ENCODE results near the gene ARHGAP20.

Gene ARHGAP20

GRCh38 chr11:110757066-110757465, 44.8 kb upstream of the ARHGAP20 start:
- DNase-seq = no peak
- no peak overlapping the region for H3K27ac Mint-ChIP-seq
- H3K4me1 Mint-ChIP-seq = no peaks in the 10 kb centered on the region
- H3K4me3 Mint-ChIP-seq = no peak overlapping the region
- H3K27me3 Mint-ChIP-seq (ENCODE audit: low read depth, poor library complexity) = no peaks in the 10 kb centered on the region
- peaks cover 20% of the 10 kb centered on the region for H3K9me3 Mint-ChIP-seq
- peaks cover 5% of the 10 kb centered on the region for H3K36me3 Mint-ChIP-seq (ENCODE audit: low read depth)
- TF ChIP-seq CTCF (IDR thresholded peaks at IDR 0.05) = no peak

- H3K9me3 Mint-ChIP-seq = peaks cover 28% of the 10 kb centered on the region
- H3K36me3 Mint-ChIP-seq (ENCODE audit: low read depth) = peaks cover 5% of the 10 kb centered on the region
- no peak for TF ChIP-seq CTCF (IDR thresholded peaks at IDR 0.05)
- no peaks in the 10 kb centered on the region for H3K4me1 Mint-ChIP-seq
- no peak overlapping the region for H3K4me3 Mint-ChIP-seq
- H3K27me3 Mint-ChIP-seq (ENCODE audit: low read depth, poor library complexity) = no peaks in the 10 kb centered on the region
- no peak for DNase-seq
- no peak overlapping the region for H3K27ac Mint-ChIP-seq
Measured at GRCh38 chr11:110755941-110756340, 43.7 kb upstream of the ARHGAP20 start.

- no peak for TF ChIP-seq CTCF (IDR thresholded peaks at IDR 0.05)
- Mint-ChIP-seq H3K27ac (no peak overlapping the region), H3K9me3 (peaks cover 41% of the 10 kb centered on the region), H3K36me3 (ENCODE audit: low read depth) (peaks cover 5% of the 10 kb centered on the region), H3K4me3 (no peak overlapping the region), H3K4me1 (no peaks in the 10 kb centered on the region), H3K27me3 (ENCODE audit: low read depth, poor library complexity) (no peaks in the 10 kb centered on the region)
- no peak for DNase-seq
Measured at GRCh38 chr11:110752890-110753289, 40.7 kb upstream of the ARHGAP20 start.

GRCh38 chr11:110750100-110750499, 37.9 kb upstream of the ARHGAP20 start:
- no peak for TF ChIP-seq CTCF (IDR thresholded peaks at IDR 0.05)
- Mint-ChIP-seq H3K9me3 (peaks cover 41% of the 10 kb centered on the region), H3K4me3 (no peak overlapping the region), H3K27me3 (ENCODE audit: low read depth, poor library complexity) (no peaks in the 10 kb centered on the region), H3K27ac (no peak overlapping the region), H3K4me1 (no peaks in the 10 kb centered on the region), H3K36me3 (ENCODE audit: low read depth) (peaks cover 5% of the 10 kb centered on the region)
- DNase-seq = no peak

GRCh38 chr11:110747531-110747930, 35.3 kb upstream of the ARHGAP20 start:
- Mint-ChIP-seq H3K4me1 (no peaks in the 10 kb centered on the region), H3K36me3 (ENCODE audit: low read depth) (no peaks in the 10 kb centered on the region), H3K4me3 (no peak overlapping the region), H3K27ac (no peak overlapping the region), H3K27me3 (ENCODE audit: low read depth, poor library complexity) (no peaks in the 10 kb centered on the region), H3K9me3 (peaks cover 26% of the 10 kb centered on the region)
- no peak for DNase-seq
- no peak for TF ChIP-seq CTCF (IDR thresholded peaks at IDR 0.05)

GRCh38 chr11:110738641-110739040, 26.4 kb upstream of the ARHGAP20 start:
- Mint-ChIP-seq H3K4me1 (peaks cover 9% of the 10 kb centered on the region), H3K4me3 (no peak overlapping the region), H3K36me3 (ENCODE audit: low read depth) (no peaks in the 10 kb centered on the region), H3K27me3 (ENCODE audit: low read depth, poor library complexity) (peaks cover 6% of the 10 kb centered on the region), H3K27ac (no peak overlapping the region), H3K9me3 (no peaks in the 10 kb centered on the region)
- no peak for TF ChIP-seq CTCF (IDR thresholded peaks at IDR 0.05)
- DNase-seq = no peak

All from nephron progenitor cell (in vitro differentiated cells).